ENCODE results near the gene NF2.
"Not testable (repeated sequence)": the region's sequence is repeated elsewhere in the genome, so short reads cannot be mapped to it uniquely, and the experiment has no call there.

The NF2 gene

DNA sequence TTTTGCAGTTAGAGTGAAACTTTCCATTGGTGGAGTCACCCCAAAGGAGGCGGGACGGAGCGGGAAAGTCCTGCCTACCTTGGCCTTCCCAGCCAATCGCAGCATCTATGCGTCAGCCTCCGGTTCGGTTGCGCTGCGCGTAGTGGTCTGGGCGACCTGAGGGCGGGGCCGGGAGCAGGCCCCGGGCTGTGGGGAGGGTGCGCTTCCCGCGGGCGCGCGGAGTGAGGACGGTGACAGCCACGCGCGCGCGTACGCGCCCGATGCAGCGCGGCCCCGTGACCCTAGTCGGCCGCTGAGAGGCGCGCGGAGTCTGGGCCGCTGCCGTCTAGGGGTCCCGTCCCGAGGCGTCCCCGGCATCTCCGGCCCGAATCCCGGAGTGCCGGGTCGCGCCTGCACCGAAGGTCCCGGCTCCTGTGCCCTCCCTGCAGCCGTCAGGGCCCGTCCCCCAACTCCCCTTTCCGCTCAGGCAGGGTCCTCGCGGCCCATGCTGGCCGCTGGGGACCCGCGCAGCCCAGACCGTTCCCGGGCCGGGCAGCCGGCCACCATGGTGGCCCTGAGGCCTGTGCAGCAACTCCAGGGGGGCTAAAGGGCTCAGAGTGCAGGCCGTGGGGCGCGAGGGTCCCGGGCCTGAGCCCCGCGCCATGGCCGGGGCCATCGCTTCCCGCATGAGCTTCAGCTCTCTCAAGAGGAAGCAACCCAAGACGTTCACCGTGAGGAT lies at the start of gene NF2:
NF2 (plus strand) TSS at position 276 of the 718 bp plus-strand sequence; CDS start at position 642, 366 bp downstream.
- DNase-seq: peak; percentile 99

GRCh38 chr22:29555065-29555644 lies 48.3 kb upstream of the NF2 start:
- no peak for DNase-seq

DNA sequence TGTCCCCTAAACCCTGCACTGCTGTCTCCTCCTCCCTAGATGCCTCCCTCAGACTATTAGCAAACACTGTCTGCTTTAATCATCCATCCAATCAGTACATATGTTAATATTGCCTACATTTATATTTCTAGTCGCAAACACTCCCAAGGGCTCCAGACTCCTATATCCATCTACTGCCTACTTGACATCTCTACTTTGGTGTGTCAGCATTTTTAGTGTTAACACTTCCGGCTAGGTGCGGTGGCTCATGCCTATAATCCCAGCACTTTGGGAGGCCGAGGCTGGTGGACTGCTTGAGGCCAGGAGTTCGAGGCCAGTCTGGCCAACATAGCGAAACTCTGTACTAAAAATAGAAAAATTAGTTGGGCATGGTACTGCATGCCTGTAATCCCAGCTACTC lies 44.4 kb upstream of the NF2 start:
- no peak for DNase-seq

DNA sequence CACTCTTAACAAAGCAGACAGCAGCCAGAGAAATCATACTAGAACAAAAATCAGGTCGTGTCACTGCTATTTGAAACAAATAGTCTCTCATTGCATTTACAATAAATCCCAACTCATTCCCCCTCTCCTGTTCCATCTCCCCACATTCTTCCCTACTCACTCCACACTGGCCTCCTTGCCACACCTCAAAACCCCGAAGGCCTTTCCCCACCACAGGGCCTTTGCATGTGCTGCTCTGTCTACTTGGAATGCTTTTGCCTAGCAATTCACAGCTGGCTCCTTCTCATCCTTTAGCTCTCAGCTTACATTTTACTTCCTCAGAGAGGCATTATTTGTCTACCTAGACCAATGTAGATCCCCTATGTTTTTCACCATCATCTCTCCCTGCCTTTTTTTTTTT lies 43.6 kb upstream of the NF2 start:
- no peak for DNase-seq

DNA sequence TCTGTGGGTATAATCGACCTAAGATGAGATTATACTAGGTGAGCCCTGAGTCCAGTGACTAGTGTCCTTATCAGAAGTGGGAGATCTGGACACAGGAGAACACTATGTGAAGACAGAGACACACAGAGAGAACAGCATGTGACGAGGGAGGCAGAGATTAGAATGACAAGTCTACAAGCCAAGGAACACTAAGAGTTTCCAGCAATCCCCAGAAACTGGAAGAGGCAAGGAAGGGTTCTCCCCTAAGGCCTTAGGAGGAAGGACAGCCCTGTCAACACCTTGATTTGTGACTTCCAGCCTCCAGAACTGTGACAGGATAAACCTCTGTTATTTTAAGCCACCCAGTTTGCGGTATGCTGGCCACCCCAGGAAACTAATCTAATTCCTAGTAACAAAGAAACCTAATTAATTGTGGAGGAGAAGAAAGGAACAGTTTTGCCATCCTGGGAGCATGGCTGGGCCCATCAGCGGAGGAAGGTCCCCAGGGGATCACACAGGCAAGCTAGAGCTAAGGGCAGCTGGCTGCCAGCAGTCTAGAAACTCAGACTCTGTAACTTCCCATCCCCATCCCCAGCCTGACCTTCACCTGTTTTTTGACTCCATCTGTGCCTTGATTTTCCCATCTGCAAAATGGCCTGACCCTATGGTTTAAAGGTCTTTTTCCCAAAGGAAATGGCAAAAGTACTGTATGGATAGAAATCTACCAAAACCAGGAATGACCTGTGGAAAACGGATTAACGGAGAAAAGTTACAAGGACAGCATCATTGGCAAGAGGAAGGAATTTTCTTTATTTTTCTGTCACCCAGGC lies 39.6 kb upstream of the NF2 start:
- no peak for DNase-seq

- not testable (repeated sequence) for DNase-seq
Measured at GRCh38 chr22:29566513-29566912, 36.9 kb upstream of the NF2 start.

DNA sequence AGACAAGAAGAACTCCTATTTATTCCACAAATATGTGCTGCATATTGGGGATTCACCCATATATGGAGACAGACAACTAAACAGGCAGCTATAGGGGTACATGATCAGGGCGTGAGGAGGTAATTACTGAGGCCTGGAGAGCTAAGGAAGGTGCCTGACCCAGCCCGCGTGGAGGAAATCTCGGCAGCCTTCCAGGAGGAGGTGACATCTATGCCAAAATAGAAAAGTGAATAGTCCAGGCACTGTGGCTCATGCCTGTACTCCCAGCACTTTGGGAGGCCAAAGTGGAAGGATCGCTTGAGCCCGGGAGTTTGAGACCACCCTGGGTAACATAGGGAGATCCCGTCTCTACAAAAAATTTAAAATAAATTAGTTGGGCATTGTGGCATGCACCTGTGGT lies 36.1 kb upstream of the NF2 start:
- no peak for DNase-seq

DNA sequence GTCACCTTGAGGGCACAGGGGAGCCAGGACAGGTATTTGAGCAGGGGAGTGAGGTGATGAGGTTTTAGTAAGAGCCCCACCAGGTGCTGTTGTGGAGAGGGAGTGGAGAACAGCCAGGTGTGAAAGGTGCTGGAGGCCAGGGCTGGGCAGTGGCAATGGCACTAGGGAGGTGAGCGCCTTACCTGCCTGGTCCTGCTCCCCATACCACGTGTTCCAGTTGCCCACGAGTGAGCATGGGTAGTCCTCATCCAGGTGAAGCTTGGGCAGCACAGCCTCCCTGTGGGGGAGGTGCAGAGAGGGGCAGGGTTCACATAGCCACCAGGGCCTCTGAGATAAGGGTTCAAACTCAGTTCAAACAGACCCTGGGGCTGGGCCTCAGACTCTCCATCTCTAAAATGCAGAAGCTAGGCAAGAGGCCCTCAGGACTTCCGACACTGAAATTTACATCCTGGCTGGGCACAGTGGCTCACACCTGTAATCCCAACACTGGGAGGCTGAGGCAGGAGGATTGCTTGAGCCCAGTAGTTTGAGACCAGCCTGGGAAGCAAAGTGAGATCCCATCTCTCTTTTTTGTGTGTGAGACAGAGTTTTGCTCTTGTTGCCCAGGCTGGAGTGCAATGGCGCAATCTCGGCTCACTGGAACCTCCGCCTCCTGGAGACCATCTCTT lies 34.3 kb upstream of the NF2 start:
- no peak for DNase-seq

DNA sequence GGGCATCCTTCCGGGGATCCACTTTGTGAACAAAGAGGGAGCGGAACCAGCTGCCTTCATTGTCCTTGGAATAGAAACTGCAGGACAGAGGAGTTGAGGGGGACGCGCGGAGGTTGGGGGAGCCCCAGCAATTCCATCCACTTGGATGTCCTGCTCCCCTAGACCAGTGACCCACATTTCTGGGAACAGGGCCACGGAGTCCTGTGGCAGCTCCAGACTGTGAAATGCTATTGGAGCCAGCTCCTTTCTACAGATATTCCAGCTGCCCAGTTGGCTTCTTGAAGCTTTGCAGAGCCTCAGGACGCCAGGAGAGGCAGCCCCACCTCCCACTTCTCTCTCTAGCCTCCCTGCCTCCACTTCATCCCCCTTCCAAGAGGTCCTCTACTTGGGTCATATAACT lies 33.0 kb upstream of the NF2 start:
- no peak for DNase-seq

GRCh38 chr22:29570912-29571549 lies 32.4 kb upstream of the NF2 start:
- DNase-seq: no peak

- DNase-seq: no peak
Measured at GRCh38 chr22:29574762-29575450, 28.5 kb upstream of the NF2 start.

DNA sequence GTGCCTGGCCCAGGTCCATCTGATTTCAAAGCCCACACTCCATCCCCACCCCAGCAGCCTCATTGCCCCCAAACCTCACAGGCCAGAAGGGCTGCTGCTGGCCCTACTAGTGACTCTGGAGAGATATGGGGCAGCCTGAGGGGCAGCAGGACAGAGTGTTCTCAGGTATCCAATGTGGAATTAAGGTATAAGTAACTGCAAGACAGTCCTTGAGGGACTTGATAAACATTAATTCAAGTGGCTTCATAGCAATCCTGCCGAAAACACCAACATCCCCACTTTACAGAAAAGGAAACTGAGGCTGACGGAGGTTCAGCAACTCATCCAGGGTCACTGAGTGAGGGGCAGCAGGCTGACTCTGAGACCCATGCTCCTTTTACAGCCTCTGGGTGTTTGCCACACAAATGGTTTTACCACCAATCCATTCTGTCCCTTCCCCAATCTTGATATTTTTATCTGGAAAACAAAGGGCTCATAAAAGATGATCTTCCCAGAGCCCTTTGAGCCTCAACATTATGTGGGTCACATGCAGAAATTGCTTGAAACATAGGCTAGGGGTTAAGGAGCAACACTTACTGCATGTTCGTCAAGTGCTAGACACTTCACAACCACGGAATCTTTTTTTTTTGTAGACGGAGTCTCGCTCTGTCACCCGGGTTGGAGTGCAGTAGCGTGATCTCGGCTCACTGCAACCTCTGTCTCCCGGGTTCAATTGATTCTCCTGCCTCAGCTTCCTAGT lies 24.8 kb upstream of the NF2 start:
- no peak for DNase-seq

DNA sequence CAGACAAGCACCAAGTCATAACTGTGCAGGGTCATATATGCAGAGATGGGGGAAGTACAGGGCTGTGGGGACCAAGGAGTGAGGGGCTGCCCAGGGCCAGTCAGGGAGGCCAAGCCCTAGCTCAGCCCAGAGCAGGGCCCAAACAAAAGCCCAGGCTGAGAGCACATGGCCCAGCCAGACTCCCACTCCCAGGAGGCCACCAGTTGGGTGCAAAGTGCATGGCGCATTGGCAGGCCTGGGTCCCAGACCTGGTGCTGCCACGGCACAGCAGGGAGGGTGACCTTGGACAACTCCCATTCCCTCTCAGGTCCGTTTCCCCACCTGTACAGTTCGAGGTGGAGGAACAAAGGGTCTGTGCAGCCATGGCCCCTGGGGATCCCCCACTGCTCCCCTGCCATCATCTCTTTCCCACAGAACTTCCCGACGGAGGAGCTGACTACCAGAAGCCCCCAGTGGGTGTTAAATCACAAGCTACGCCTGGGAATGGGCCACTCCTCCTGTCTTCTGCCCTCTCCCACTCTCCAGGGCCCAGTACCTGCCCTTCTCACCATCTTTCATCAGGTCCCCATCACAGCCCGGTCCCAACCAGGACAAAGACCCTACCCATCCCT lies 23.1 kb upstream of the NF2 start:
- no peak for DNase-seq

DNA sequence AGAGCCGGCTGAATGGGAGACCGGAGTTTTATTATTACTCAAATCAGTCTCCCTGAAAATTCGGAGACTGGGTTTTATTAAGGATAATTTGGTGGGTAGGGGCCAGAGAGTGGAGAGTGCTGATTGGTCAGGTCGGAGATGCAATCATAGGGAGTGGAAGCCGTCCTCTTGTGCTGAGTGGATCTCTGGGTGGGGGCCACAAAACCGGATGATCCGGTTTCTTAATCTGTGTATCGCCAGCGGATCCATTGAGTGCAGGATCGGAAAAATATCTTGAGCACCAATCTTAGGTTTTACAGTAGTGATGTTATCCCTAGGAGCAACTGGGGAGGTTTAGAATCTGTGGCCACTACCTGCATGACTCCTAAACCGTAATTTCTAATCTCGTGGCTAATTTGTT lies 21.6 kb upstream of the NF2 start:
- DNase-seq: no peak

- DNase-seq: no peak
Measured at GRCh38 chr22:29584975-29585374, 18.5 kb upstream of the NF2 start.

DNA sequence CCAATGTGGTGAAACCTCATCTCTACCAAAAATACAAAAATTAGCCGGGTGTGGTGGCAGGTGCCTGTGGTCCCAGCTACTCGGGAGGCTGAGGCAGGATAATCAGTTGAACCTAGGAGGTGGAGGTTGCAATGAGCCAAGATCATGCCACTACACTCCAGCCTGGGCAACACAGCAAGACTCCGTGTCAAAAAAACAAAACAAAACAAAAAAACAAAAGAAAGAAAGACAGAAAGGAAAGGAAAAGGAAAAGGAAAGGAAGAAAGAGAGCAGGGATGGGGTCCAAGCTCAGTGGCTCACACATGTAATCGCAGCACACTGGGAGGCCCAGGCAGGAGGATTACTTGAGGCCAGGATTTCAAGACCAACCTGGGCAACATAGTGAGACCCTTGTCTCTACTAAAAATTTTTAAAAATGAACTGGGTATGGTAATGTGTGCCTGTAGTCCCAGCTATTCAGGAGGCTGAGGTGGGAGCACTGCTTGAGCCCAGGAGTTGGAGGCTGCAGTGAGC lies 17.2 kb upstream of the NF2 start:
- not testable (repeated sequence) for DNase-seq

GRCh38 chr22:29587938-29588699 lies 15.3 kb upstream of the NF2 start:
- DNase-seq: no peak

GRCh38 chr22:29593923-29594322 lies 9.5 kb upstream of the NF2 start:
- DNase-seq: no peak

DNA sequence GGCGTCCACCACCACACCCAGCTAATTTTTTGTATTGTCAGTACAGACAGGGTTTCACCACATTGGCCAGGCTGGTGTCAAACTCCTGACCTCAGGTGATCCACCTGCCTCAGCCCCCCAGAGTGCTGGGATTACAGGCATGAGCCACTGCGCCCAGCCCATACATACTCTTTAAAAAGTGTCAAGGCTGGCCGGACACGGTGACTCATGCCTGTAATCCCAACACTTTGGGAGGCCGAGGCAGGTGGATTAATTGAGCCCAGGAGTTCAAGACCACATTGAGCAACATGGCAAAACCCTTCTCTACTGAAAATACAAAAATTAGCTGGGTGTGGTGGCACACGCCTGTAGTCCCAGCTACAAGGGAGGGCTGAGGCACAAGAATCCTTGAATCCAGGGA lies 9.0 kb upstream of the NF2 start:
- DNase-seq: not testable (repeated sequence)

- DNase-seq: no peak
Measured at GRCh38 chr22:29596408-29596807, 7.0 kb upstream of the NF2 start.
